ENCODE results near the gene CXCL5.

CXCL5 gene

DNA sequence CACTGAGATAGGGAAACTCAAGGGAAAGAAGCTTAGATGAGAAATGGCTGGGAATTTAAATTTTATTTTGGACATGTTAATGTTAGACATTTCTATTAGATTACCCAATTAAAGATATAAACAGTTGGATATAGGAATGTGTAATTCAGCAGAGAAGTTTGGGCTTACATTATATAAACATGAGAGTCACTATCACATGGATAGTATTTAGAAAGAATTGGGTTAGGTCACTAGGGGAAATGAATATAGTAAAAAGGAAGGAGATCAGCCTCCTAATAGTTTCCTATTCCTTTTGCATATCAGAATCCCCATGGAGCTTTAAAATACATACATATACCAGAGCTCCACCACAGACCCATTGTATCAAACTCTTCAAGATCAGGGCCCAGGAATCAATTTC lies 19.6 kb upstream of the CXCL5 start:
- no peak for FAIRE-seq
- DNase-seq (ENCODE audit: insufficient read length, low spot score), result no peak
- TF ChIP-seq POU2F2 (IDR thresholded peaks at IDR 0.05; ENCODE audit: low read depth, low read length) (no peak), TAF1 (IDR thresholded peaks at IDR 0.05; ENCODE audit: low read depth, low read length) (no peak), SPI1 (IDR thresholded peaks at IDR 0.05; ENCODE audit: low read depth, low read length) (no peak), POLR2A (IDR thresholded peaks at IDR 0.05; ENCODE audit: low read depth, low read length) (no peak), PAX5 (IDR thresholded peaks at IDR 0.05; ENCODE audit: insufficient read depth, low read length, severe bottlenecking) (no peak), POLR2AphosphoS5 (IDR thresholded peaks at IDR 0.05; ENCODE audit: low read depth, low read length) (no peak)

DNA sequence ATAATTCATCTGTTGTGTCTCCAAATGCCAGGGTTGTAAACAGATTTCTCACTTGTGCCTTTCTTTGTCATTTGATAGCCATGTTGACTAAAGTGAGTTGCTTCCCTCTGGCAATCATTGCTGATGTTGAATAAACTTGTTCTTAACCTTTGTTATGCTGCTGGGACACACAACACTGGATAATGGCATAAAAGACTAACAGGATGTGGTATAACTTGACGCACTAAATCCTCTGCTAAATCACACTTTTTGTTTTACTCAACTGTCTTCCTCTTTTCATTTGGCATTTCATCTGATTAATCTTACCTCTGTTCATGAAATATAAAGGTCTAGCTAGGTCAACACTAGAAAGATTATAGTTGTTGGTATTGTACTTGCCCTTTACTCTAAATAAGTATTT lies 17.6 kb upstream of the CXCL5 start:
- TF ChIP-seq SPI1 (IDR thresholded peaks at IDR 0.05; ENCODE audit: low read depth, low read length) (peak; percentile 19; the same call in 1 of the 2 replicates), PAX5 (IDR thresholded peaks at IDR 0.05; ENCODE audit: insufficient read depth, low read length, severe bottlenecking) (no peak)
- no peak for FAIRE-seq
- DNase-seq (ENCODE audit: insufficient read length, low spot score), result no peak

- no peak for DNase-seq (ENCODE audit: insufficient read length, low spot score)
- FAIRE-seq, result no peak
- TF ChIP-seq POU2F2 (IDR thresholded peaks at IDR 0.05; ENCODE audit: low read depth, low read length), result no peak
These were observed 16.8 kb upstream of the CXCL5 start for GRCh38 chr4:74015126-74015780.

DNA sequence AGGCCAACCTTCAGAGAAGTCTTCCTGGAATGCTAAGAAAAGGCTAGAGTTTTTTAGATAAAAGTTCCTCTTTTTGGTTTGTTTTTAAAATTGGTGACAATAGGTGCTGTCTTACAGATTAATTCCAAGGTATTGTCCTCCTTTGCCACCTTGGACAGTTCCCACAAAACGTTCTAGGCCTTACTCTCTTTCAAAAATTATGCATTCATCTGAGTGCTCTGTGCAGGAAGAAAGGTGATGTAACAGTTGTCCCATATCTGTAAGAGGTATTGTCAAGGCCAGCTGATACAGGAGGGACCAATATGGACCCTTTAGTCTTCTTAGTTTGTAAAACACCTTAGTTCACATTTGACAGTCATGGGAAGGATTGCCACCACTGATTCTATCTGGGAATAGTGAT lies 15.9 kb upstream of the CXCL5 start:
- no peak for FAIRE-seq
- TF ChIP-seq POLR2AphosphoS5 (IDR thresholded peaks at IDR 0.05; ENCODE audit: low read depth, low read length) (no peak), POLR2A (IDR thresholded peaks at IDR 0.05; ENCODE audit: low read depth, low read length) (no peak), SPI1 (IDR thresholded peaks at IDR 0.05; ENCODE audit: low read depth, low read length) (no peak), TAF1 (IDR thresholded peaks at IDR 0.05; ENCODE audit: low read depth, low read length) (no peak)

GRCh38 chr4:74013264-74013663 lies 14.8 kb upstream of the CXCL5 start:
- FAIRE-seq, result no peak
- TF ChIP-seq TAF1 (IDR thresholded peaks at IDR 0.05; ENCODE audit: low read depth, low read length) (no peak), POLR2A (IDR thresholded peaks at IDR 0.05; ENCODE audit: low read depth, low read length) (no peak), POU2F2 (IDR thresholded peaks at IDR 0.05; ENCODE audit: low read depth, low read length) (no peak)
- no peak for DNase-seq (ENCODE audit: insufficient read length, low spot score)

More for the DNA sequence above, 15.9 kb upstream of the CXCL5 start:
- no peak for DNase-seq (ENCODE audit: insufficient read length, low spot score)

DNA sequence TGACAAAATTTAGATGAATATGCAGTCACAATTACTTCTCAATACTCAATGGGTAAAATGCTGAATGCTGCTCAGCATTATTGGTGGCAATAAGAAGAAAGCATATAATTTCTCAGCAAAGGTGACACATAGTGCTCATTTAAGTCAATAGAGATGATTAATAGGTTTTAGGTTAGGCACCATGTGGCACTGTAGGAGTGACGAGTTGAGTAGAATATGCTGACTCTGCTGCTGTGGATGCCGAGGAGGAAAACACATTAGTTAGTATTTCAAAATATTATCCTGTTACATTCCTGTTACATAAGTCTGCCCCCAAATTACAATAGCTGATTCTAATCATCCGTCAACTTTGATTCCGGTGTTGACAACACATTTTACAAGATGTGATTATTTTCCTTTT lies 13.7 kb upstream of the CXCL5 start:
- no peak for FAIRE-seq
- no peak for DNase-seq (ENCODE audit: insufficient read length, low spot score)
- TF ChIP-seq POLR2AphosphoS5 (IDR thresholded peaks at IDR 0.05; ENCODE audit: low read depth, low read length) (no peak), TAF1 (IDR thresholded peaks at IDR 0.05; ENCODE audit: low read depth, low read length) (no peak), POU2F2 (IDR thresholded peaks at IDR 0.05; ENCODE audit: low read depth, low read length) (no peak), POLR2A (IDR thresholded peaks at IDR 0.05; ENCODE audit: low read depth, low read length) (no peak), SPI1 (IDR thresholded peaks at IDR 0.05; ENCODE audit: low read depth, low read length) (no peak), PAX5 (IDR thresholded peaks at IDR 0.05; ENCODE audit: insufficient read depth, low read length, severe bottlenecking) (no peak)

DNA sequence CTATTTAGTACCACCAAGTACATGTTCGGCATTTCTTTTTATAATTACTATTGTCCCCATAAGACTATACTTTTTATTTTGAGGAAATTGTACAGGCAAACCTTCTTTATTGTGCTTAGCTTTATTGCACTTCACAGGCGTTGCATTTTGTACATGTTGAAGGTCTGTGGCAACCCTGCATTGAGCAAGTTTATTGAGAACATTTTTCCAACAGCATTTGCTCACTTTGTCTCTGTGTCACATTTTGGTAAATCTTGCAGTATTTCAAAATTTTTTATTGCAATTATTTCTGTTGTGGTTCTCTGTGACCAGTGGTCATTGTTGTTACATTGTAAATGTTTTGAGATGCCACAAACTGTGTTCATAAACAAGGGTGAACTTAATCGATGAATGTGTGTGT lies 10.8 kb upstream of the CXCL5 start:
- FAIRE-seq (no peak), DNase-seq (ENCODE audit: insufficient read length, low spot score) (no peak)
- TF ChIP-seq POU2F2 (IDR thresholded peaks at IDR 0.05; ENCODE audit: low read depth, low read length) (no peak), POLR2A (IDR thresholded peaks at IDR 0.05; ENCODE audit: low read depth, low read length) (no peak), POLR2AphosphoS5 (IDR thresholded peaks at IDR 0.05; ENCODE audit: low read depth, low read length) (no peak), SPI1 (IDR thresholded peaks at IDR 0.05; ENCODE audit: low read depth, low read length) (no peak), TAF1 (IDR thresholded peaks at IDR 0.05; ENCODE audit: low read depth, low read length) (no peak), PAX5 (IDR thresholded peaks at IDR 0.05; ENCODE audit: insufficient read depth, low read length, severe bottlenecking) (no peak)

- TF ChIP-seq POLR2A (IDR thresholded peaks at IDR 0.05; ENCODE audit: low read depth, low read length) (no peak), PAX5 (IDR thresholded peaks at IDR 0.05; ENCODE audit: insufficient read depth, low read length, severe bottlenecking) (no peak), POU2F2 (IDR thresholded peaks at IDR 0.05; ENCODE audit: low read depth, low read length) (no peak), POLR2AphosphoS5 (IDR thresholded peaks at IDR 0.05; ENCODE audit: low read depth, low read length) (no peak), SPI1 (IDR thresholded peaks at IDR 0.05; ENCODE audit: low read depth, low read length) (no peak), TAF1 (IDR thresholded peaks at IDR 0.05; ENCODE audit: low read depth, low read length) (no peak)
- DNase-seq (ENCODE audit: insufficient read length, low spot score) (no peak), FAIRE-seq (no peak)
These were observed 7.6 kb upstream of the CXCL5 start for GRCh38 chr4:74006009-74006476.

GRCh38 chr4:74005528-74005927 lies 7.1 kb upstream of the CXCL5 start:
- TF ChIP-seq PAX5 (IDR thresholded peaks at IDR 0.05; ENCODE audit: insufficient read depth, low read length, severe bottlenecking) (no peak), POU2F2 (IDR thresholded peaks at IDR 0.05; ENCODE audit: low read depth, low read length) (no peak), SPI1 (IDR thresholded peaks at IDR 0.05; ENCODE audit: low read depth, low read length) (no peak), TAF1 (IDR thresholded peaks at IDR 0.05; ENCODE audit: low read depth, low read length) (no peak), POLR2A (IDR thresholded peaks at IDR 0.05; ENCODE audit: low read depth, low read length) (no peak), POLR2AphosphoS5 (IDR thresholded peaks at IDR 0.05; ENCODE audit: low read depth, low read length) (no peak)
- no peak for FAIRE-seq
- no peak for DNase-seq (ENCODE audit: insufficient read length, low spot score)

DNA sequence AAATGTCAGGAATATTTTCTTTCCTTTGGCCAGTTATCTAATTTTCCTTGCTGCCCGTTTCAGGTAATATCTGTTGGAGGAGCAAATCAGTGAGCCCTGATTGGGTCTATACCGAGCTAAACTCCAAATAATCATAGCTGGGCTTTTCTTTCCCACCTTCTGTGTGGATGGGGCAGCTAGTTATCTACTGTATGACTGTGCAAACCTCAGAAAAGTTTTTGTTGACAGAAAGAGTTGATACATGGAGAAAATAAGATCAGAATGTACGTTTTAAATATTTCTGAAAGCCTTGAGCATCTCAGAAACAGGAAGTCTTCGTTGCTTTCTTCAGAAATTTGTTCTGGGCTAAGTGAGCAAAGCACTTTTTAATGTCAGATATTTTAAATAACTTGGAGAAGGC lies 6.2 kb upstream of the CXCL5 start:
- no peak for DNase-seq (ENCODE audit: insufficient read length, low spot score)
- TF ChIP-seq POLR2AphosphoS5 (IDR thresholded peaks at IDR 0.05; ENCODE audit: low read depth, low read length), result no peak
- TF ChIP-seq SPI1 (IDR thresholded peaks at IDR 0.05; ENCODE audit: low read depth, low read length), result no peak
- TF ChIP-seq POU2F2 (IDR thresholded peaks at IDR 0.05; ENCODE audit: low read depth, low read length), result no peak
- TF ChIP-seq POLR2A (IDR thresholded peaks at IDR 0.05; ENCODE audit: low read depth, low read length), result no peak
- no peak for TF ChIP-seq PAX5 (IDR thresholded peaks at IDR 0.05; ENCODE audit: insufficient read depth, low read length, severe bottlenecking)
- no peak for TF ChIP-seq TAF1 (IDR thresholded peaks at IDR 0.05; ENCODE audit: low read depth, low read length)
- FAIRE-seq, result no peak
